Esophagus squamous epithelium (tissue), 4 donors: Measurements from ENCODE around the gene EEF1E1.

ENCODE experiments used
- CTCF ChIP-seq, 6 experiments: fragments of 450-650 bp in 4 of 6; fragments of 200-600 bp in 2 of 6; sonication (generic) in 2 of 6; IDR thresholded peaks; one replicate each; pipeline ENCODE4 v1.5.1; 2016 to 2019; ENCODE audit warnings: antibody characterized with exemption in 6 of 6, mild to moderate bottlenecking in 4 of 6, moderate library complexity in 4 of 6
- POLR2A ChIP-seq, 4 donors: fragments of 450-650 bp; IDR thresholded peaks; one replicate each; pipeline ENCODE4 v1.6.1; 2017; ENCODE audit warnings: antibody characterized with exemption in 4 of 4, mild to moderate bottlenecking in 4 of 4, moderate library complexity in 3 of 4

DNA sequence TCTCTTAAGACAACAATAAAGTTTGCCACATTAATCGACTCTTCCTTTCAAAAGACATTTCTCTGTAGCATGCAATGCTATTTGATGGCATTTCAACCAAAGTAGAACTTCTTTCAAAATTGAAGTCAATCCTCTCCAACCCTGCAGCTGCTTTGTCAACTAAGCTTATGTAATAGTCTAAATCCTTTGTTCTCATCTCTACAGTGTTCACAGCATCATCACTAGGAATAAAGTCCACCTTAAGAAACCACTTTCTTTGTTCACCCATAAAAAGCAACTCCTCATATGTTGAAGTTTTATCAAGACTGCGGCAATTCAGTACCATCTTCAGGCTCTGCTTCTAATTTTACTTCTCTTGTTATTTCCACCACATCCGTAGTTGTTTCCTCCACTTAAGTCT, 26.6 kb downstream of the EEF1E1 start:
- TF ChIP-seq CTCF (IDR thresholded peaks at IDR 0.05) = no peak
- no peak for TF ChIP-seq POLR2A (IDR thresholded peaks at IDR 0.05)
